Measurements from ENCODE around the gene RPAP3. TPM values are rescaled to one million over a fixed set of nuclear protein-coding genes. Genes with fewer than 3 reads are reported as not detected.

Gene RPAP3
- total and polyA plus RNA-seq, 9 of the 15 experiments (the other 6 are each of a cell fraction or from before 2014, with no cell fraction given) = 40.0 to 92.1 (median 54.1) TPM

GRCh38 chr12:47752121-47752520 is 46.3 kb upstream of the RPAP3 start (continued):
- TF ChIP-seq E2F4 (CRISPR knock-in tag; IDR thresholded peaks at IDR 0.05; ENCODE audit: low read depth) = no peak

GRCh38 chr12:47751561-47751960 is 45.7 kb upstream of the RPAP3 start:
- ChIA-PET POLR2A (no interaction called here), CTCF (ENCODE audit: low intra/inter-chr PET ratio) (no interaction called here)
- H4K20me1 ChIP-seq (replicated peaks; ENCODE audit: control insufficient read depth, insufficient read depth, low read length) = no peaks in the 10 kb centered on the region
- no peaks in the 10 kb centered on the region for H3K36me3 ChIP-seq (ENCODE audit: control insufficient read depth, insufficient read depth, low read length)
- H3K79me2 ChIP-seq (ENCODE audit: control insufficient read depth, insufficient read depth, low read length) = no peaks in the 10 kb centered on the region
- no peak overlapping the region for H2AFZ ChIP-seq (ENCODE audit: low read depth, low read length)
- no peak overlapping the region; a peak in 1 of 4 replicates for H3K9ac ChIP-seq (ENCODE audit: insufficient read depth in 1 of 2, low read depth in 2 of 2, low read length in 2 of 2)
- intact Hi-C loops (cut with micrococcal nuclease) = no loop called here
- no peak overlapping the region for H3K27ac ChIP-seq (ENCODE audit: extremely low read depth, low read depth, low read length)
- peaks cover 23 to 37% of the 10 kb centered on the region in 2 experiments; a peak in 4 of 5 replicates for H3K27me3 ChIP-seq (ENCODE audit: control insufficient read depth in 2 of 2, insufficient read depth in 2 of 2, low read length in 2 of 2)
- DNase-seq (ENCODE audit: extremely low read depth in 1 of 4, low spot score in 3 of 4) (no peak), ATAC-seq (no peak), FAIRE-seq (no peak)
- H3K9me3 ChIP-seq (replicated peaks; ENCODE audit: control insufficient read depth, insufficient read depth, low read depth, low read length) = no peaks in the 10 kb centered on the region
- no peak overlapping the region for H3K4me3 ChIP-seq
- WGBS (ENCODE audit: insufficient coverage, low coverage, missing lambda C conversion rate) = 51% methylated on average over 9 of the region's 9 CpGs
- in situ Hi-C loops (cut with MboI) = no loop called here
- no peak overlapping the region for H3K4me2 ChIP-seq (ENCODE audit: insufficient read depth, low read length)
- H3K4me1 ChIP-seq (replicated peaks in 1 of 2; ENCODE audit: control insufficient read depth in 2 of 2, insufficient read depth in 2 of 2, low read length in 2 of 2) = peaks cover 6 to 21% of the 10 kb centered on the region in 2 experiments; a peak in 2 of 5 replicates
- H3K9me1 ChIP-seq (ENCODE audit: control insufficient read depth, insufficient read depth, low read length) = no peaks in the 10 kb centered on the region
- no TSS peak for BruUV-seq (replicated peaks)
- no peak for TF ChIP-seq MEF2A (IDR thresholded peaks at IDR 0.05; ENCODE audit: control insufficient read depth, low read depth, low read length)
- no peak for TF ChIP-seq NFE2L1 (tag; IDR thresholded peaks at IDR 0.05; ENCODE audit: borderline replicate concordance, low read depth)
- no peak for TF ChIP-seq SRF (CRISPR knock-in tag; IDR thresholded peaks at IDR 0.05)
- TF ChIP-seq THRB (CRISPR knock-in tag; conservative IDR thresholded peaks at IDR 0.05) = no peak
- TF ChIP-seq ZNF324 (CRISPR knock-in tag; IDR thresholded peaks at IDR 0.05) = no peak
- TF ChIP-seq RAD21 (CRISPR knock-in tag; conservative IDR thresholded peaks at IDR 0.05 in 1 of 2, IDR thresholded peaks at IDR 0.05 in 1 of 2) = no peak
- TF ChIP-seq GATAD2B (IDR thresholded peaks at IDR 0.05; ENCODE audit: borderline replicate concordance) = no peak
- TF ChIP-seq GMEB1 (CRISPR knock-in tag; IDR thresholded peaks at IDR 0.05) = no peak
- no peak for TF ChIP-seq POLR2H (tag; IDR thresholded peaks at IDR 0.05; ENCODE audit: low read depth)
- TF ChIP-seq CBFA2T2 (conservative IDR thresholded peaks at IDR 0.05) = no peak
- TF ChIP-seq SNAPC5 (CRISPR knock-in tag; IDR thresholded peaks at IDR 0.05) = no peak

All from K562 (cell line).